ELR (cell line): ENCODE data around the gene NPHP3.
A peak's percentile ranks its signal among the peaks of the same experiment; 100 is the strongest.

Experiments used
- DNase-seq: peaks from one replicate; pipeline ENCODE4 v3.0.0-alpha.2; 2015; ENCODE audit warnings: low read depth

Gene NPHP3

DNA sequence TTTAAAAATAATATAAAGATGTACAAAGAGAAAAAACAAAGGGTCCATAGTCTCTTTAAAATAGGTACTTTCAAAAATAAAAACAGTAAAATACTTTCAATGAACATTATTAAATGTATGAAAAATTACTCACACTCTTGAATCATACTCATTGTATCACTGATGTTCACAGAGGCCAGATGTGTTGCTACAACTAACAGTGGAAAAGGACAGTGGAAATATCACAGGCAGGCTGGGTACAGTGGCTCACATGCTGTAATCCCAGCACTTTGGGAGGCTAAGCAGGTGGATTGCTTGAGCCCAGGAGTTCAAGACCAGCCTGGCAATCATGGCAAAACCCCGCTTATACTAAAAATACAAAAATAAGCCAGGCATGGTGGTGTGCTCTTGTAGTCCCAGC lies 26.8 kb downstream of the NPHP3 start:
- DNase-seq = peak; percentile 6

DNA sequence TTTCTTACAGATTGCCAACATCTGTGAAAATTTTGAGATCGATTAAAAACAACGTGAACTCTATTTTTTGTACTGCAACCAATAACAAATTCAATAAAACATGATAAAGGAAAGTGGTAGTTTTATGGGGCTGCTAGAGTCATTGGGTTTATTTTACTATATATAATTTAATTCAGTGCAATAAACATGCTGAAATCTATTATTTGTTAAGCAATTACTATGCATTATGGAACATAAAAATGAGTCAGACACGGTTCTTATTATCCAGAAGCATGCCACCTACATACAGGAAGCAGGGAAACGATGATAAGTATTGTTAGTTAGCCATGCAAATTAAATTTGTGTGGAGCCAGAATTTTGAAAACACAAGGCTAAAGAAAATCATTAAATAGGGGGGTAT lies 27.2 kb downstream of the NPHP3 start:
- no peak for DNase-seq

DNA sequence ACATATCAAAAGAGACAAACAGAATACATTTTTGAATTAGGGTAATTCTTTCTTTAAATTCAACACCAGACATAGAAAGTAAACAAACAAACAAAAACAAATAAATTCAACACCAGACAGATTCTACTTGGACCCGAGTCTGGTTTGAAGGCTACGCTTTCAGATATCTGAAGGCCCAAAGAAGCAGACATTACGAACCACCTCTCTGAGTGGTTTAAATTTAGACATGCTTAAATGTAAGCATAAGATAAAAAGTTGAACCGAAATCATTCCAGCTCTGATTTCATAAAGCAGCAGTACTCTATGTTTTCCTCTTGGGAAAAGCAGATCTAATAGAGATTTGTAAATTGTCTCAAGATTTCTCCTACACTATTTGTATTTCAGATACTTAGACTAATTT lies 32.2 kb downstream of the NPHP3 start:
- DNase-seq = no peak

DNA sequence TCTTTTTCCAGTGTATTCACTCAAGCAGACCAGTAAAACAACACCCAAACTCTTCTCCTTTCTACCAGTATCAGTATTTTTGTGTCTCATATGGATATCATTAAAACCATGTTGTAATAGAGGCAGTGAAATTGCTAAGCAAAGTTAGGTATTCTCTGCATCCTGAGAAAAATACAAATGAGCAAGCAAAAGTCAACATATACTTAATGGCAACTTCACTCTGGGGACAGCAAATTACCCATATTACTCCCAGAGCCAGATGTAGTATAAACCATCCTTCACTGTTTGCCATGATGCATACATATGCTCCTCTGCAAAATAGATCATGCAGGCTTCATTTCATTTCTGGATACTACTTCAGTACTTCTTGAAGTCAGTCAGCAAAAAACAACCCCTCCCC lies 40.0 kb downstream of the NPHP3 start:
- no peak for DNase-seq

DNA sequence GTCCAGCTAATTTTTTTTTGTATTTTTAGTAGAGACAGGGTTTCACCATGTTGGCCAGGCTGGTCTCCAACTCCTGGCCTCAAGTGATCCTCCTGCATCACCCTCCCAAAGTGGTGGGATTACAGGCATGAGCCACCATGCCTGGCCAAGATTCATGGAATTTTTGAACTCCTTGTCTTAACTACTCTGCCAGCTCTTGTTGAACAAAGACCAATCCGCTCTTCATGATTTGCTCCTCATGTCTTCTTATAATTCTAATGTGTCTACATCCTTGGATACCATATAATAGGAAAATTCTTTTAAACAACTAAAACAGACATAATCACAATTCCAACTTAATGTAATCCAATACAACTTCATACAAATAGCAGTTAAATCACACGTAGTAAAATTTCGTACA lies 40.8 kb downstream of the NPHP3 start:
- DNase-seq = no peak

DNA sequence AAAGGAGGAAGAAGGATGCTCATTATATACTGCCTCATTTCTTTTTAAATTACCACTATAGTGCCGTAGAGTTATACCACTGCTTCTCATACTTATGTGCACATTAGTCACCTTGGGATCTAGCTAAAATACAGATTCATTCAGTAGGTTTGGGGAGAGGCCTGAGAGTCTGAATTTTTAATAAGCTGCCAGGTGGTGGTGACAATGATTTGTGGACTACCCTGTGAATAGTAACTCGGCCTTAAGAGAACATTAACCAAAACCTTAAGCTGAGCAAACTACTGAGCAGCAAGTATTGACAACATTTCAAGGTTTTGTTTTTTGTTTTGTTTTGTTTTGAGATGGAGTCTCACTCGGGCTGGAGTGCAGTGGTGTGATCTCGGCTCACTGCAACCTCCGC lies 42.3 kb downstream of the NPHP3 start:
- DNase-seq = no peak

DNA sequence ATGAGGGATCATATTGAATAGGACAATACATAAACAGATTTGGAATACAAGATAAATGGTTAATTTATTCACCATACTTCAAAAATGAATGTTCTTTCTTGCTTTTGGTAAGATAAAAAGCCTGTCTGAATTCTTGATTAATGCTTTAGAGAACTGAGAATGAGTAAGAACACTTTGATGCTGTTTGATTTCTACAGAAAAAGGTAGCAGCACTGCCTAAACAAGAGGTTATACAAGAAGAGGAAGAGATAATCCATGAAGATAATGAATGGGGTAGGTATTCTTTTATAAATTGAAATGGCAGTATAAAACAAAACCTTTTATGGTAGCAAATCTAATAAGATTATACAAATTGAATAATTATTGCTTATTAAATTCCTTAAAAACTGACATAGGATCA lies 46.8 kb downstream of the NPHP3 start:
- DNase-seq = no peak

DNA sequence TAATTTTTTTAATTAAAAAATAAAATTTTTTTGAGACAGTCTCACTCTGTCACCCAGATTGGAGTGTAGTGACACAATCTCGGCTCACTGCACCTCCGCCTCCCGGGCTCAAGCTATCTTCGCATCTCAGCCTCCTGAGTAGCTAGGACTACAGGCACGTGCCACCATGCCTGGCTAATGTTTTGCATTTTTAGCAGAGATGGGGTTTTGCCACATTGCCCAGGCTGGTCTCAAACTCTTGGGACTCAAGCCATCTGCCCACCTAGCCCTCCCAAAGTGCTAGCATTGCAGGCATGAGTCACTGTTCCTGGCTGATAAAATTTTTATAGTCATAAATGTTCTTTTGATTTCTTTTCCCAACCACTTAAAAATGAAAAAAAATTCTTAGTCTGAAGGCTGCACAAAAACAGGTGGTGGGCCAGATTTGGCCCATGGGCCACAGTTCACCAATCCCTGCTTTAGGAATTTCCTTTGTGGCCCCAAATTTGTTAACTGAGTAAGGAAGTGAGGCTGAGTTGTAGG lies 52.9 kb downstream of the NPHP3 start:
- peak; percentile 6 for DNase-seq

DNA sequence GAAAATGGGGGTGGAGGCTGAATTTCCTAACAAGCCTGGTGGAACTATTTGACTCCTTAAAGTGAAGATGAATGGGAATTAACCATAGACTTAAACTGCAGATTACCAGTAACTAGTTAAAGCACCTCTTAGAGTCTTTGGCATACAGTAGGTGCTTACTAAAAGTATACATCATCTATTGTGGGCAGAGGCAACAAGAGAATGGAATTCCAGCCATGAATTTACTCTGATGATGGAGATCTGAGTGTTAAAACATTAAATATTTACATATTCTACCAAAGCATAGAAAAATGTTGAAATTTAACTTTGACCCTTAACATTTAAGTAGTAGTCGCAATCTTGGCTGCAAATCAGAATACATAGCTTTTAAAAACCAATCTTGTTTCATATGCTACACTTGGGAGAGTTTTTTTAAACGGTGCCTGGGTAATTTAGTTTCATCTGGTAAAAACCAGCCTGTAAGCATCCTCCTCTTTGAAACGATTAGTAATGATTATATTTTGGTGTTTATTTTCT lies 56.9 kb downstream of the NPHP3 start:
- DNase-seq = no peak

DNA sequence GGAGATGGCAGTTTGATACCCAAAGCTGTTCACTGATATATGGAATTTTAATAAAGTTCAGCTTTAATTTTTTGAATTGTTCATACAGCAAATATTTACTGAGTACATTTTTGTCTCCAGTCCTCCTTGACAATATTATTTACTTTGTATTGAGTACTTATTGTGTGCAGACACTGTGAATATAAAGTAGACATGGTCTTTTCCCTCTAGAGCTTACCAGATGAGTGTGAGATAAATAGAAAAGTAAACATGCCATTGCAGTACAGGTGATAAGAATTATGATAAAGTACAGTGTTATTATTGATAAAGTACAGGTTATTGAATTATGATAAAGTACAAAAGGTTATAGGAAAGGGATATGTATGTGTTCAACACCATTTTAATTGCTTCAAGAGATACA lies 60.0 kb downstream of the NPHP3 start:
- no peak for DNase-seq

DNA sequence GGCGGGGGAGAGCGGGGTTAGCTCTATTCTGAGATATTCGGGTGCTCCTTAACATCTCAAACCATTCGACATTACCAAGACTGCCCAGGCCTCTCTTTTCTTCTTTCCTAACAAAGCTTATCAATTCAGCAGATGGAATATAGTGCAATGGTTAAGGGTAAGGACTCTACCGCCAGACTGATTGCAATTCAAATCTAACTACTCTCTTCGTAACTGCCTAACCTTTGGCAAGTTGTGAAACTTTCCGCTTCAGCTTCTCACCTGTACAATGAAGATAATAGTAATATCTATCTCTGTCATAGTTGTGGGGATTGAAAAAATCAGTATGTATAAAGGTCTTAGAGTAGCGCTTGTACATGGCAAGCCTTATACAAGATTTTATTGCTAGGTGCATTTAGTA lies 61.1 kb downstream of the NPHP3 start:
- no peak for DNase-seq

DNA sequence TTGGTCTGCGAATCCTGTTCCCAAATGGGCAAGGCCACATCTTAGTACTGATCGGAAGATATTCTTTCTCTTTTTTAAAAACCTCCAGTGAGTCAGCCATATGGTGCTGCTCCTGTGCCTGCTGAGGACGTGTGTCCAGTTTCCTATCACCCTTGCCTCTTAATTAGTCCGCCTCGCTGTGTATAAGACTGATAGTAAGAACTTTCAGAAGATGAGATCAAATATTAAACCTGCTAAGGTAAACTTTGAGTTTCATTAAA lies 61.5 kb downstream of the NPHP3 start:
- DNase-seq = peak; percentile 54

DNA sequence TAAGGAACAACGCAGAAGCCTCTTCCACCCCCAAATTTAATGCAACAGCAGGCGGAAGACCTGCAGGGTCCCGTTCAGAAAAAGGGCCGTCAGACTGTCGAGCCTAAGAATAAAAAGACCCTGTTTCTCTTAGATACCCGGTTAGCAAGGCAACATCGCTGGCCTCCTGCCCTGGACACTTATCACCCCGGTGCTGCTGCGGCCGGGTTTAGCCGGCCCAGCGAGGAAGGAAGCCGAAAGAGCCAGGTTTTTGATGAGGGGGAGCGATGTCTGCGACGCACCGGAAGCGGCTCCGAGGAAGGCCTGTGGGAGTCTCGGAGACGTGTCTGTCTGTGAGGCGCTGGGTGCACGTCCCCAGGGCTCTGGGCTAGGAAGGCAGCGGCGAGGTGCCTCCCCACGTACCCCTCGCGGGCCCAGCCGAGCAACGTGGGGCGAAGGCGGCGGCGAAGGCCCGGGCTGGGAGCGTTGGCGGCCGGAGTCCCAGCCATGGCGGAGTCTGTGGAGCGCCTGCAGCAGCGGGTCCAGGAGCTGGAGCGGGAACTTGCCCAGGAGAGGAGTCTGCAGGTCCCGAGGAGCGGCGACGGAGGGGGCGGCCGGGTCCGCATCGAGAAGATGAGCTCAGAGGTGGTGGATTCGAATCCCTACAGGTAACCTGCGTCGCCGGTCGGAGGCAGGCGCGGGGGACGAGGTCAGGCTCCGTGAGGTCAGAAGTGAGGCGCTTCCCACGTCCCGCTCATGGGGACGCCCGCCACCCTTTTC lies 62.0 kb downstream of the NPHP3 start, which contains the start of gene UBA5:
UBA5 (plus strand) TSS at position 278 of the 759 bp plus-strand sequence; CDS start at position 487, 209 bp downstream.
- DNase-seq = peak; percentile 79

DNA sequence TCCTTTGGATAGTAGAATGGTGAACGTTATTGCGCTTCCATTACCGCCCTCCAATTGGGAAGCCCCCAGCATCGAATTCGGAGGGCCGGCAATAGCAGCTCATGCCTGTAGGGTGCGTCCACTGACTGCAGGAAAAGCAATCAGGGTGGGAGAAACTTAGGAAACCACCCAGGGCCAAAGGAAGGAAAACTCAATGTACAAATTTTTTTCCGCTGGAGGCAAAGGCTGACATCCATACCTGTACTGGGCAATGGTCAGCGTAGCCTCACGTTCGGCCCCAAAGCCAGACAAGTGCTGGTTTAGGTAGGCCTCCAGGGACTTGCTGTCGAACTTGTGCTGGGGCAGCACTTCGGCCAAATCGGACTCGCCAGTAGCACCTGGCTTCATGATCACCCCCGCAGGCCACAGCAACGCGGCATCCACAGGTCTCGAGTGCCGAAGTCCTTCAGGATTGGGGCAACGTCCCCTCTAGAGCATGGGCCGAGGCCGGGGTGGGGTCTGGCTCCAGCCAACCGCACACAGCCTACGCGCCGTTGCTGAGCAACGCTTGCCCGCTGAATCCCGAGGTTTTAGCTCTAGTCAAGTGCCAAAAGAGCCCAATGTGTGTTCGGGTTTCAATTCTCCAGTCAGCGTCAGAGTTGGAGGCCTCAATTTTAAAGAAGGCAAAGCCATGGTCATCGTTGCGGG lies 62.7 kb downstream of the NPHP3 start, which contains the start of gene ACAD11:
ACAD11 (minus strand) TSS at position 445 of the 687 bp plus-strand sequence; CDS start at position 387, 58 bp downstream.
- peak; percentile 84 for DNase-seq

DNA sequence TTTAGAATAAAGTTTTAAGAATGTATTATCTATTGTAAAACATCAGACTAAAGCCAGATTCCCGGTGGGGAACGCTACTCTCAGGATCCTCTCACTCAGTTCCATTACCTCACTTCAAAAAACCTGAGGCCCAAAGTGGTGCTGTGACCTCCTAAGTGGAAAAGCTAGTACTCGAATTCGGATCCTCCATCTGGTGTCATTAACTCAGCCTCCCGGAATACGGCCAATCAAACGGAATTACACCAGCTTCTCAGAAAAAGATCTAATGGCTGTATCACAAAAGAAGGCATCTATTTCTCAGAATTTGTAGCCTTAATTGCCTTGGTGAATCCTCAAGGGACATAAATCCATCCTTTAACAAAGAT lies 63.2 kb downstream of the NPHP3 start:
- no peak for DNase-seq

DNA sequence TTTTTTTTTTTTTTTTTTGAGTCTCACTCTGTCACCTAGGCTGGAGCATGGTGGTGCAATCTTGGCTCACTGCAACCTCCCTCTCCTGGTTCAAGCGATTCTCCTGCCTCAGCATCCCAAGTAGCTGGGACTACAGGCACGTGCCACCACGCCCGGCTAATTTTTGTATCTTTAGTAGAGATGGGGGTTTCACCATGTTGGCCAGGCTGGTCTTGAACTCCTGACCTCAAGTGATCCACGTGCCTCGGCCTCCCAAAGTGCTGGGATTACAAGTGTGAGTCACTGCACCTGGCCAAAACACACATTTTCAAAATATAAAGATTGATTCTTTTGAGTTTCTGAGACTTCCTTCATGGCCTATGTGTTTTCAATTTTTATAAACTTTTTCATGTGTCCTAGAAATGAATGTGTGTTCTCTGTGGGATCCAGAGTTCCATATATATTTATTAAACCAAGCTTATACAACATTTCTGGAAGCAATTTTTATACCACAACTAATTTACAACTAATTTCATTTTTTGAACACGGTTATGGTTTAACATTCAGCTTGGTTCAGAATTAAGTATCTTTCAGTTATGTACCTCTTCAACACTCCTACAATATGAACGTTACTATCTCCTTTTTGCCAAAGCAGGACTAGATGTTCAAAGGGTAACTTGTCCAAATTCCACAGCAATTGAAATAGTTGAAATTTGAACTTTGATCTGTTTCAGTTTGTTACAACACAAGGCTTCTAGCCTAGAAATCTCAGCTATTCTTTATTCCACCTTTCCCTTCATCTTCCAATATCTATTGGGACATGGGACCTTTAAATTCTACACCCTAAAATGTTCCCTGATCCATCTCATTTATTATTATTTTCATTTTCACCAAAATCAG lies 64.1 kb downstream of the NPHP3 start:
- DNase-seq = no peak

DNA sequence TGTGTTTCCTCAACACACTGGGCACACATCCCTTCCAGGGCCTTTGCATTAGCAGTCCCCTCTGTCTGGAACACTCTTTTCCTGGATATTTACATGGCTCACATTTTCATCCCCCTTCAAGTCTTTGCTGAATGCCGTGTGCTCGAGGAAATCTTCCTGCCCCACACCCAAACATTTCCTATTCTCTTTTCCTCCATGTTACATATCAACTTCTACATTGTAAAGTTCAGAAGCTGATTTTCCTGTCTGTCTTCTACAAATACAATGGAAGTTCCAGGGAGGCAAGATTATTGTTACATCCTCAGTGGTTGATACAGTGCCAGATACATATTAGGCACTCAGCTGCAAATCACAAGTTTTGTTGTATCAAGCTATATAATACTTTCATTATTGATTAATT lies 66.7 kb downstream of the NPHP3 start:
- no peak for DNase-seq

DNA sequence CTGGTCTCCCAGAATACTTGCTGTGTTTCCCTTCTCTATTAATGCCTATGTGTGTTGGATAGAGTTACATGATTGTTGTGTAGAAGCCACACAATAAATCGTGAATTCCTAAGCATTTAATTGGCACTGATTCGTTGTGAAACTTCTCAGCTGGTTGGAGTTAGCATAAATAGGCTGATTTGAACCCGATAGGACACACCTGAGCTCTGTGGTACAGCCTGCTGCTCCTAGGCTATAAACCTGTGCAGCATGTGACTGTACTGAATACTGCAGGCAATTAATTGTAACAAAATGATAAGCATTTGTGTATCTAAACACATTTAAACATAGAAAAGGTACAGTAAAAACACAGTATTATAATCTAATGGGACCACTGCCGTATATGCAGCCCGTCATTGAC lies 67.5 kb downstream of the NPHP3 start:
- no peak for DNase-seq

DNA sequence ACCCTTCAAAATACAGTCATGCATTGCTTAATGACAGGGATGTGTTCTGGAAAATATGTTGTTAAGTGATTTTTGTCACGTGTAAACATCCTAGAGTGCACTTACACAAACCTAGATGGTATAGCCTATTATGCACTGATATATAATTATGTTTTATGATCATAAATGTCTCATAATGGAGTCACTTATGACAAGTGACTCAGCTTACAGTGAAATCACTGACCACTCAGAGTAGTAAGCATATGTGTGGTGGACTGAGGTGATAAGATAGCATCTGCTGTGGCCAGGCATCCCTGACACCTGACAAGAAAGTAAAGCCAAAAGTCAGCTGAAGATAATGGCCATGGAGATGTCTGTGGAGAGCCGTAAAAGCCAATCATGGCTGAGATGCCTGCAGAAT lies 68.0 kb downstream of the NPHP3 start:
- DNase-seq = peak; percentile 54

DNA sequence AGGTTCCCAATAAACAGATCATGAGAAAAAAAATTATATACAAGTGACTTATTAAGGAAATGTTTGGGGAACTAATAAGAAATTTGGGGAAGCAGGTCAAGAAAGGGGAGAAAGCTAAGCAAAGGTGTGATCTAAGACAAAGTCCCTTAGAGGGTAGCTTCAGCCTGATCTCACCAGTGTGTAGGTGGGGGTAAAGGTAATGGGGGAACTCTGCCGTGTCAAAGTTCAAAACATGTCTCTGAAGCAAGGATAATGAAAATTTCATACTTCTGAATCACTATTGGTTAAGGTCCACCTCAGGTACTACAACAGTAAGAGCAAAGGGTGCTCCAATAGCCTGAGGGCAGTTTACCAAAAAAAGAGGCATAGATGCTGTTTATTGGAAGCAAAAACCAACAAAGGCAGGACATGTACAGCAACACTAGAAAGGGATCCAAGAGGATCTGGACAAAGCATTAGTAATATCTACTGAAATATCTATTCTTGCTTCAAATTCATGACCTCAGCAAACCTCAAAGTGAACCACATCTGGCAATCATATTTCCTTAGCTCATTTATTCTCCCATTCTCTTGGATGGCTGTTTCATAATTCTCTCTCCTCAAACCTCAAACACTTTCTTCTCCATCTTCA lies 69.5 kb downstream of the NPHP3 start:
- DNase-seq = peak; percentile 18

DNA sequence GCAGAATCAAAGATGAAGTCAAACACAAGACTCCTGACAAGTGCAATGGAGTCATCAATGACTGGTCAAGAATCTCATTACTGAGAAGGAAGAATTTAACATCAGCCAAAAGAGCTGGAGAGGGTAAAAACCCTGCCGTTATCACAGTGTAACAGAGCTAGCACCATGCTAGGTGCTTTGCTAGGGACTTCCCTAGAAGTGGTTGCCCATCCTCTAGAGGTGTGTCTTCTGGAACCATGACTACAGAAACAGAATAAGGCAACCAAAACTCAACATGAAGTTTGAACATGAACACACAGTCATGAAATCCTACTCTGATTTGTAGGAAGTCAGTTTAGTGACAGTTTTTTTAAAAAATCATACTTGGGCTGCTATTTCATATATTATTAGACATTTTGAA lies 72.1 kb downstream of the NPHP3 start:
- no peak for DNase-seq

DNA sequence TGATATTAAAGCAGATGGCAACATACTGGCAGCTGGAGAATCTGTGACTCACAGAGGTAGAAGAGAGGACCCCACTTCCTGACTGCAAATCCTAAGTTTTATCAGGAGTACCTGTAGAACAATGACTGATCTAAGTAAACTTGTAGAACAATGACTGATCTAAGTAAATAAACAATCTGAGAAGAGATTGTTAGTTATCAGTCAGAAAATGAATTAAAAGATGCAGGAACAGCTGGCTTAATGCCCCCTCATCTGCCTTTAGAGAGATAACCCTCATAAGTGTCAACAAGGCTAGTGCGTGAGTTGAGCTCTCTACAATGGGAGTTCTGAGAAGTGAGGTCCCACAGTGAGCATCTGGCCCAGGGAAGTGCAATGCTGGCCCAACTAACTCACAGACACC lies 77.2 kb downstream of the NPHP3 start:
- peak; percentile 42 for DNase-seq
